ENCODE data around the gene CSH2.

DNA sequence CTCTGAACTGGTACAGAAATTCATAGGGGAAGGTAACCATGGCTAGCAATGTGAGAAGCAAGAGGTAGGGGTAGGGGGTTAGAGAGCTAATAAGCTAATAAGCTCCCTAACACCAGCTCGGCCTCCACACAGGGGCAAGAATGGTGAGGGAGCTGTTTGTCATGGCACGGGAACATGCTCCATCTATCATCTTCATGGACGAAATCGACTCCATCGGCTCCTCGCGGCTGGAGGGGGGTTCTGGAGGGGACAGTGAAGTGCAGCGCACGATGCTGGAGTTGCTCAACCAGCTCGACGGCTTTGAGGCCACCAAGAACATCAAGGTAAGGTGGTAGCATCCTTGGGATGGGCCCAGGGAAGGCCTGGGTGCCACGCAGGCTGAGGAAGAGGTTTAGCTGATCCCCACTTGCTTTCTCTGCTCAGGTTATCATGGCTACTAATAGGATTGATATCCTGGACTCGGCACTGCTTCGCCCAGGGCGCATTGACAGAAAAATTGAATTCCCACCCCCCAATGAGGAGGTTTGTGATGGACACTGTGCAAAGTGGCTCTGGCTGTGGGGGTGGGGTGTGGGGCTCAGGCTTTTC is 42.5 kb downstream of the CSH2 start:
- TF ChIP-seq, protein P1, sequence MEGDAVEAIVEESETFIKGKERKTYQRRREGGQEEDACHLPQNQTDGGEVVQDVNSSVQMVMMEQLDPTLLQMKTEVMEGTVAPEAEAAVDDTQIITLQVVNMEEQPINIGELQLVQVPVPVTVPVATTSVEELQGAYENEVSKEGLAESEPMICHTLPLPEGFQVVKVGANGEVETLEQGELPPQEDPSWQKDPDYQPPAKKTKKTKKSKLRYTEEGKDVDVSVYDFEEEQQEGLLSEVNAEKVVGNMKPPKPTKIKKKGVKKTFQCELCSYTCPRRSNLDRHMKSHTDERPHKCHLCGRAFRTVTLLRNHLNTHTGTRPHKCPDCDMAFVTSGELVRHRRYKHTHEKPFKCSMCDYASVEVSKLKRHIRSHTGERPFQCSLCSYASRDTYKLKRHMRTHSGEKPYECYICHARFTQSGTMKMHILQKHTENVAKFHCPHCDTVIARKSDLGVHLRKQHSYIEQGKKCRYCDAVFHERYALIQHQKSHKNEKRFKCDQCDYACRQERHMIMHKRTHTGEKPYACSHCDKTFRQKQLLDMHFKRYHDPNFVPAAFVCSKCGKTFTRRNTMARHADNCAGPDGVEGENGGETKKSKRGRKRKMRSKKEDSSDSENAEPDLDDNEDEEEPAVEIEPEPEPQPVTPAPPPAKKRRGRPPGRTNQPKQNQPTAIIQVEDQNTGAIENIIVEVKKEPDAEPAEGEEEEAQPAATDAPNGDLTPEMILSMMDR (IDR thresholded peaks at IDR 0.05): no peak
- TF ChIP-seq EZH2 (IDR thresholded peaks at IDR 0.05; ENCODE audit: borderline replicate concordance, insufficient read depth, low read depth, low read length, poor library complexity, severe bottlenecking): no peak
